Renal pelvis (tissue), 4 donors: ENCODE results near the gene F13A1. TPM values are rescaled to one million over a fixed set of nuclear protein-coding genes. Genes with fewer than 3 reads are reported as not detected.

Source experiments
- DNase-seq: peaks from one replicate; pipeline ENCODE4 v3.0.0-alpha.2; 2013
- polyA plus RNA-seq, 3 donors: library from polyadenylated mRNA; unstranded; fragments of 120-200 nt; gene quantifications; one replicate each; pipeline ENCODE4 v1.2.1, GENCODE V29; 2013; ENCODE audit not compliant: insufficient read length in 3 of 3

Gene F13A1
- polyA plus RNA-seq, 3 donors = 12.7 to 17.0 (median 15.6) TPM

GRCh38 chr6:6248651-6249050 is 71.8 kb downstream of the F13A1 start:
- no peak for DNase-seq

GRCh38 chr6:6246544-6246943 is 73.9 kb downstream of the F13A1 start:
- DNase-seq = peak; percentile 19

- DNase-seq = no peak
Observed at GRCh38 chr6:6244624-6245023, 75.8 kb downstream of the F13A1 start.

- DNase-seq = no peak
Observed at GRCh38 chr6:6243846-6244245, 76.6 kb downstream of the F13A1 start.

GRCh38 chr6:6239598-6240581 is 80.6 kb downstream of the F13A1 start:
- DNase-seq = no peak

- DNase-seq = no peak
Observed at GRCh38 chr6:6236730-6237469, 83.6 kb downstream of the F13A1 start.

GRCh38 chr6:6235786-6236185 is 84.7 kb downstream of the F13A1 start:
- DNase-seq = no peak

GRCh38 chr6:6234963-6235362 is 85.5 kb downstream of the F13A1 start:
- no peak for DNase-seq

GRCh38 chr6:6230286-6230685 is 90.2 kb downstream of the F13A1 start:
- DNase-seq = no peak

GRCh38 chr6:6227896-6228295 is 92.6 kb downstream of the F13A1 start:
- no peak for DNase-seq

GRCh38 chr6:6225885-6226529 is 94.5 kb downstream of the F13A1 start:
- no peak for DNase-seq

- DNase-seq = no peak
Observed at GRCh38 chr6:6224933-6225486, 95.5 kb downstream of the F13A1 start.

GRCh38 chr6:6221787-6222535 is 98.5 kb downstream of the F13A1 start:
- DNase-seq = no peak

GRCh38 chr6:6220718-6221117 is 99.7 kb downstream of the F13A1 start:
- no peak for DNase-seq

GRCh38 chr6:6219716-6220115 is 100.7 kb downstream of the F13A1 start:
- DNase-seq = no peak

- no peak for DNase-seq
Observed at GRCh38 chr6:6218759-6219085, 101.7 kb downstream of the F13A1 start.

GRCh38 chr6:6217855-6218758 is 102.4 kb downstream of the F13A1 start:
- DNase-seq = peak; percentile 37

GRCh38 chr6:6210994-6211393 is 109.5 kb downstream of the F13A1 start:
- no peak for DNase-seq

- no peak for DNase-seq
Observed at GRCh38 chr6:6202886-6203285, 117.6 kb downstream of the F13A1 start.

GRCh38 chr6:6201200-6201599 is 119.3 kb downstream of the F13A1 start:
- no peak for DNase-seq
